HPDE6-E6E7 (cell line): ENCODE data around the gene PLXNA4.

ENCODE experiments used
- DNase-seq: peaks from one replicate; pipeline ENCODE4 v3.0.0; 2011; ENCODE audit warnings: missing footprints; ENCODE audit errors: extremely low spot score

Gene PLXNA4

GRCh38 chr7:132532281-132532680 is 44.0 kb downstream of the PLXNA4 start:
- no peak for DNase-seq

DNA sequence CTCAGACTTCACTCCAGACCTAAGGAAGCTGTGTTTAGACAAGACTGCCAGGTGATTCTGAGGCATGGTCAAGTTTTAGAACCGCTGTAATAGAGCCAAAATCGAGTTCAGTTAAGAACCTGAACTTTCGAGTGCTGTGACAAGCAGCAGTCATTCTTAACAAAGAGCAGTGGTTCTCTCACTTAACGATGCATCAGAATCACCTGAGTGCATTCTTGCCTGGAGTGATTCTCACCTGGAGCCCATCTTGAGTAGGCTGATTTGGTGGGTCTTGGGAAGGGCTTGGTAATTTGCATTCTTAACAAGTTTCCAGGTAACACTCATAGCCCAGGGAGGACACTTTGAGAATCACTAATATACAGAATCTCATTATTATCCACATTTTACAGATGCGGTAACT is 44.7 kb downstream of the PLXNA4 start:
- DNase-seq = no peak

DNA sequence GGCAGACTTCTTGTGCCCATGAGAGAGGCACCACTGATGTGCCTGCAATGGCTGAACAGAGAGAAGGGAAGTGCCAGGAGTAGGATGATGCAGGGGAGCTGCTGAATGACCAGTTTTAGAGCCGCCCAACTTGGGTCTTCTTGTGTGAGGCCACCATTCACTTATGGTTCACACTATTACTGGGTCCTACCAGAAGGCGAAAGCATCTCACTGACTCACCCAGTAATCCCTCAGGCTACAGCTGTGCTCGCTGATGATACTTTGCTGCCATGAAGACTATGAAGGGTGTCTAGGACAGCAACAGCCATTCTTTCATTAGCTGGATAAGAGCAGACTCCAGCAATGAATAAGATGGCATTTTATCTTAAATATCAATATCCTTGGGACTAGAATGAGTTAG is 47.6 kb downstream of the PLXNA4 start:
- DNase-seq = no peak

DNA sequence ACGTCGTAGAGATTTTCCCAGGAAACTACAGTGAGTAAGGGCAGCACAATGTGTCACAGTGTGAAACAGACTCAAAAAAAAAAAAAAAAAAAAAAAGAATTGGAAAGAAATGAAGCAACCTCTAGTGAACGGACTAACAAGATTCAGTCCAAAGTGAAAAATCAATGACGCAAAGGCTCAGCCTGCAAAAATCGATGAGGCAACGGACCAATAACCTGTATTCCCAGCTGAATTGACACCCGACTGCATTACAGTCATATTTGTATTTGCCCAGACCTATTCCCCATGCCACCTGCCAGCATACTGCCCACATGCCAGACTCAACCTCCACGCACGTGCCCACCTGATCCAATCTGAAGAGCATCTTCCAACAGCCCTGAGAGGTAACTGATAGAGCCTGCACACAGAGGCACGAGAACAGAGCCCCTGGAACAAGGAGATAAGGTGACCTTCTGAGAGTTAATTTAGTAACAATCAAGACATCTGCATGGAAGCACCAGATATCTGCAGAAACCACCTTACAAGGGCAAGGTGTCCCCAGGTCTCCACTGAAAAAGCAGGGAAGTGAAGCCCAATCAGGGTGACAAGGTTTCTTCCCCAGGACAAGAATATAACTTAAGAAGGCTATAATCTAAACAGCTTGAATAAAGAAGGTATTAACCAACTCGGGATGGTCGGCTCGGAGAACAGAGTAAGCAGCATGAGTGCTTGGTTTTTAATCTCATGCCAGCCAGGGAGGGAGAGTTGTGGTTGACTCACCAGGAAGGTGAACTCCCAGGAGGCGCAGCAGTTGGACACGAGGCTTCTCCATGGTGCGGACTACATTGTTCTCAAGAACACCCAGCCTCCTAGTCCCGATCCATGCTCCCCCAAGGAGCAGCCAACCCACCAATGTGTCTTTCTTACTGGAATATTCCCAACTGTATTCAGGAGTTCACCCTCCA is 48.5 kb downstream of the PLXNA4 start:
- no peak for DNase-seq

GRCh38 chr7:132526111-132526740 is 50.0 kb downstream of the PLXNA4 start:
- no peak for DNase-seq

- DNase-seq = no peak
Observed at GRCh38 chr7:132521423-132521822, 54.8 kb downstream of the PLXNA4 start.

DNA sequence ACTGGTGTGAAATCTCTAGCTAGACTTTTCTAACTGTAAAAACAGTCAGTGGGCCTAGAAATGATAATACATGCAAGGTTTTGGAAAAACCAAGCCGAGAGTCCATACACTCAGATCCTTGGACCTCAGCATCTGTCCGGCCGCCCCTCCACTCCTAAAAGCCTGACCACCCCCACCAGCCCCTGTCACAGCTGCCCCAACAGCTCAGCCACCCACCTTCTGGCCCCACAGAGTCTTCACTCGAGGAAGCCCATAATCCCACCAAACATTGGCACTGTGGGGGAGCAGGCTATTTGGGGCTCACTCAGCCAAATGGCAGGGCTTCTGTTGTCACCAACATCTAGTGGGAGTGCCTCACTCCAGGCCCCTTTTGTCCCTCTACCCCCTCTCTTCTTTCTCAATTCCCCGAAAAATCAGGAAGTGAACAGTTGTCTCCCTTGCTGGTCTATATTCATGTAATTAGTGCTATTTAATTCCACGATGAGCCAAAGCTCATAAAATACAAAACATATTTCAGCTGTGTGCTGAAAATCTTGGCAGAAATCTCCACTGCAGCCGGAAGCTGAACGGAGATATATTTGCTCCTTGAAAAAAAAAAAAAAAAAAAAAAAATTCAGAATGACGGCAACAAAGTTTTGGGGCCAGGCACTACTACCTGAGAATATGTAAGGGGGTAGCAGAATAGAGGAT is 55.5 kb downstream of the PLXNA4 start:
- no peak for DNase-seq

DNA sequence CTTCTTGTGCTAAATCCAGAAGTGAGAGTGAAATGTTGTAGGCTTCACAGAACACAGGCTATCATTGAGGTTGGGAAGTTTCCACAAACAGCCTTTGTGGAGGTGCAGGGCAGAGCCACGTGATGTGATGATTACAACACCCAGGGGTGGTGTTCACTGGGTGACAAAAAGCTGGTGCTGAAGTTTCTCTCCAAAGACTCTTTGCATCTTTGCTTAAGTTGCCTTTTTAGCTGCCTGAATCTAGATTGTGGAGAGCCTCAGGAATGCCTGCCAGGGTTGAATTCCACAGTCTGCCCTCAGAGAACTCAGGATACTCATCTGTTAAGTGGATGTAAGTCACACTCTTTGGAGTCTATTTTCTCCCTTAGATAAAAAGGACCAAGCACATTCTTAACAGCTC is 56.3 kb downstream of the PLXNA4 start:
- DNase-seq = no peak

DNA sequence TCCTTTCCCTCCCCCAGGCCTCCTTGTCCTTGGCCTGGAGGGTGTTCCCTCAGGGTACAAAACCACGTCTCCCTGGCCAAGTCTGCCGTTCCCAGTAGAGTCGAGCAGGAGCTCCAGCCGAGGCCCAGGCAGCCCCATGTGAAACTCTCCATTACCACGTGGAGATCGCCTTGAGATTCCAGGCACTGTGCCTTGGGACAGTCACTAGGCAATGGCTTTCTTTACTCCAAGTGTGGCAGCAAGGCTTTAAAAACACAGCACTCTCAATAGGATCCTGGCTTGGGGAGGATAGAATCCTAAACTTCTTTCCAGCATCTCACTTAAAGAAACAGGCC is 57.5 kb downstream of the PLXNA4 start:
- no peak for DNase-seq

DNA sequence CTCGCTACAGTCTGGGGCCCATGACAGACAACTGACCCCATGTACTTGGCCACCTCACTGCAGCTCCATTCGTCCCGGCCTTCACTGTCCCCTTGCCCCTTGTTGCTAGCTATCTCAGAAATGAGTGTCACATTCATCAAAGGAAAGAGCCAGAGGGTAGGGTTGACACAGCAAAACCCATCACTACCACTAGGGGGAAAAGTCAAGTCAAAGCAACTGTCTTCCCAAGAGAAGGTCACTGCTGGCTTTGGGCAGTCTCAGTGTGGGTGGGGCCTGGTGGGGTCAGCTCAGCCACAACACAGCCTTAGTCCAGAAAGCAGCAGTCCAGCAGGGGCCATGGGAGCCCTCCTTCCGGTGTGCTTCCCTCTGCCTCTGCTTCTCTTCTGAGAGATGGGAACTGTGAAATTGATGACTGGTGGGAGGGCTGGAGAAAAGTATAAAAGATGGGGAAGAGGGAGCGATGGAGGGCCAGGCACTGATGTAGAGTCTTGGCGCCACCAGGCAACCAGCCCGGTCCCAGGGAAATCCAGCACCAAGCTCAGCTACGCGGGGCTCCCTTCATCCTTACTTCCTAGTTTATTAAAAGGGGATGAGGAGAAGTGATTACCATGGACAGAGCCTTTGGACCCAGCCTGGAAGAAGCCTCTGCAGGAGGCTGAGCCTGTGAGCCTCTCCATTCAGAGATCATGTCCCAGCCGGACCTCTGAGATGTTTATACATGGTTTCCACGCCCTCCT is 58.0 kb downstream of the PLXNA4 start:
- DNase-seq = no peak

DNA sequence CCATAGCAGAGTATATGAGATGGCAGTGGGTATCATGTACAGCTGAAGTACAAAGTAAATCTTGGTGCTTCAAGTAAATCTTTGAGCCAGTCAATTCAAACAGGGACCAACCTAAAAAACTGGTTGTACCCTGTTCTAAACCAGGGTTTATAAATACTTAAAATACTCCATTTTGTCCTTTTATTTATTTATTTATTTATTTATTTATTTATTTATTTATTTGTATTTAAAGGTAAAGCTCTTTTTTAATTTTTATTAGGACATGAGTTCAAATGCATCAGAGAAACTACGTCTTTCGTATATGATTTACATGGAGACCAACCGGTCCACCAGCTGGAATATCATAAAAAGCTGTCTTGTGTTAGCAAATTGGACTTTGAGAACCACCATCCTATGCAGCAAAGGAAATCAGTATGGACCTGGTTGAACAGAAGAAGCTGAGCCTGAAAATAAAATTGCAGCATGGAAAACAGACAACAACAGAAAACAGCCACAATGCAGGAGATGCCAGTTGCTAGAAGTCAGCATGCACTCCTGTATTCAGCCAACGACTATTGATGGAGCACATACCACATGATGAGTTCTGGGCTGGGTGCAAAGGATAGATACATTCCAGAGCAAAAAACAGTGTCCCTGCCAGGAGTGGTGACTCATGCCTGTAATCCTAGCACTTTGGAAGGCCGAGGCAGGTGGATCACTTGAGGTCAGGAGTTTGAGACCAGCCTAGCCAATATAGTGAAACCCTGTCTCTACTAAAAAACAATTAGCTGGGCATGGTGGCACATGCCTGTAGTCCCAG is 60.0 kb downstream of the PLXNA4 start:
- no peak for DNase-seq

- DNase-seq = no peak
Observed at GRCh38 chr7:132515181-132515580, 61.1 kb downstream of the PLXNA4 start.

- no peak for DNase-seq
Observed at GRCh38 chr7:132514430-132514829, 61.8 kb downstream of the PLXNA4 start.

GRCh38 chr7:132511921-132512320 is 64.3 kb downstream of the PLXNA4 start:
- DNase-seq = no peak

DNA sequence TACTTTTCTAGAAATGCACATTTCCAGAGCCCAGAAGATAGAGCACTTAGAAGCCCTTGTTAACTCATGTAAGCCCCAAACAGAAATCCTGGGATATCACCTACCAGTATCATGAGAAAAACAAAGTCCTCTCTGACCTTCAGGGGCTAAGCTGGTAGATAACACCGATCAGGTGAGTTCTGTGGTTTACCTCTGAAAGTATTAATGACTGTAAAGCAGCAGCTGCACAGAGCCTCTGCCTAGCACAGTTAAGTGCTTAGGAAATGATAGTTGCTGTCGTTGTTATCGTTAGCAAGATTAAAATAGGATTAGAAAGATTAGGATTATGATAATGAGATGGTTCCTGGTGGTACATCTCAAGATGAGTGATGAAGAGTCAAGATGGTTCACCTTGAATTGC is 64.9 kb downstream of the PLXNA4 start:
- DNase-seq = no peak

DNA sequence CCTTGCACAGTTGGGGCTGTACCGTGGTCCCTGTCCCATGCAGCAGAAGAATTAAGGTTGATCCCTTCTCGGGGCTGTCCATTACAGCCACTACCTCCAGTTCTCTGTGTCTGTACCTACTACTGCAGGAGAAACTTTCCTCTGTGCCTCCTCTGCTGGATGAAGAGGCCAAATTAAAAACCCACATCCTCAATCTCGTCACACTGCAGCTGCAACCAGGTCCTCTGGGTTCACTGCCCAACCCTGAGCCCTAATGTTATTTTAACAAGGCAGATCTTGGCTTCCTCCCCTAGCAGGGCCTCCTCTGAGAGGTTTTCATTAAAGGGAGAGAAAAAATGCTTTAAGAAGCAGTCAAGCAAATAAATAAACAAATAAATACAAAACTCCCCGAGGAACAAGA is 66.6 kb downstream of the PLXNA4 start:
- no peak for DNase-seq

DNA sequence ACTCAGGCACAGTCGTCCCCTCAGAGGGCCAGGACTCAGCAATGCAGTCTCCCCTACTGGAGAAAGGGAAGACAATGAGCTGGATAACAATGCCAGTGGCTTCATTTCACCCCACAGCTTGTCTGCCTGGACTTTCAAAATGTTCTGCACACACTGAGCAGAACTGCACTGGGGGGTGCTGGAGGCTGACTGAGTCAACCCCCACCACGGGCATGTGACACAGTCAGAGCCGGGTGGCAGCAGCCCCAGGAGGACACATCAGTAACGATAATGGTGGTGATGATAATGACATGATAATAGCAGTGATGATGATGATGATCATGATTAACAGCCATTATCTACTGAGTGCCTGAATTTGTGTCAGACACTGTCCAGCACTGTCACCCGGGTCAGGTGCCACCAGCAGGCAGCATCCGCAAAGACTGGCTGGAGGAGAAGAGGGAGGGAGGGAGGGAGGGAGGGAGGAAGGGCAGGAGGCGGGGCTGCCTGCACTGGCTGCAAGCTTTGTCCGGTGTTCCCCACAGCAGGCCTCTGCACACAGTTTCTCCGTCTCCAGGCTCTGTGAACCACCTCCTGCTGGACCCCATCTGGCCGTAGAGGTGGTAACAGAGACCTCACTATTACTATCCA is 67.4 kb downstream of the PLXNA4 start:
- DNase-seq = no peak

GRCh38 chr7:132504852-132505251 is 71.4 kb downstream of the PLXNA4 start:
- no peak for DNase-seq

- DNase-seq = no peak
Observed at GRCh38 chr7:132504071-132504470, 72.2 kb downstream of the PLXNA4 start.

DNA sequence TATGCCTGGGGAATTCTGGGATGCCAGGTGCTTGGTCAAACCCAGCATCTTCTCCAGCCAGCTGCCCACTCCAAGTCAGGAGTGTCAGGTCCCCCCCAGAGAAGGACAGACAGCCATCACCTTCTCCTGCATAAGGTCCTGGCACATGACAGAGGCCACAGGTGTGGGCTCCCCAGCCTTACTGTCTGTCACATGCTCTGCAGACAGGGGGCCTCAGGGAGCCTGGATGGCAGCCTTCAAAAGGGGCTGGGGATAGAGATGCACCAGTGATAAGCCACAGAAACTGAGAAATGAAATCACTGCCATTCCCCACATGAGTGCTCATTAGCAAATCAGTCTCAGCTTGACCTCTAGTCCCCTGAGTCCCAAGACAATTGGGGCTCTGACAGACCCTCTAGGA is 72.9 kb downstream of the PLXNA4 start:
- no peak for DNase-seq

GRCh38 chr7:132501956-132502355 is 74.3 kb downstream of the PLXNA4 start:
- no peak for DNase-seq
